ENCODE results near the gene GIT1.

GIT1 gene

DNA sequence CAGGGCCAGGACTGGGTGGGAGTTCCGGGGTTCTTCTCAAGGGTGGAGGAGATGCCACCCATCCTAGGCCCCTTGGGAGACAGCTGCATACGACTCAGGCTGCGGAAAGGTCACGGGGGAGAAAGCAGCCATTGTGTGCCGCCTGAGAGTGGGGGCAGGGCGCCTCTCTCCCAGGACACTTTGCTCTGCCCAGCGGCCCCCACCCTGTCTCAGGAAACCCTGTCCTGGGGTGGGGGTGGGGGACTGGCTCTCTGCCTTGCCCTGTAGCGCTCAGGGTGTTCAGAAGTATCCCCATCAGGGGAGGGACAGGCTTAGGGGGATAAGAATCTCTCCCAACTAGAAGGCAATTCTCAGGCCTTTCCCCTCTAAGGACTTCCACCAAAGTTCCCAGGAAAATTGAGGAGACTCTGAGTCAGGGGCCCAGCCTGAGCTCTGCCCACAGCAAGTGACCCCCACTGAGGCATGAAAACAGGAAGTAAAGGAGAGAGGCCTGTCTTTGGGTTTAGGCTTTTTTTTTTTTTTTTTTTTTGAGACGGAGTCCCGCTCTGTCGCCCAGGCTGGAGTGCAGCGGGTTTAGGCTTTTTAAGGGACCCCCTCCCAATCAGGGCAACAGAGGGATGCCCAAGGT is 4.9 kb downstream of the GIT1 start:
- Histone ChIP-seq H3F3A (ENCODE audit: insufficient read depth, low read length) (no peaks in the 10 kb centered on the region), H4K20me1 (ENCODE audit: insufficient read depth, low read length) (no peaks in the 10 kb centered on the region), H3K27ac (ENCODE audit: low read depth, low read length, poor library complexity, severe bottlenecking) (peak overlapping the region; percentile 65), H3K9ac (ENCODE audit: low read length) (peak overlapping the region; percentile 36; the same call in 1 of the 2 replicates), H3K9me2 (ENCODE audit: low read depth, low read length) (no peaks in the 10 kb centered on the region), H3K9me3 (ENCODE audit: low read length) (no peaks in the 10 kb centered on the region), H3K36me3 (ENCODE audit: insufficient read depth, low read length) (peaks cover 29% of the 10 kb centered on the region), H3K27me3 (ENCODE audit: insufficient read depth, low read length) (no peaks in the 10 kb centered on the region), H3K4me1 (ENCODE audit: insufficient read depth, low read length, severe bottlenecking) (peaks cover 53% of the 10 kb centered on the region), H3K79me2 (ENCODE audit: insufficient read depth, low read length) (peaks cover 9% of the 10 kb centered on the region; the same call in 1 of the 2 replicates), H3K4me2 (ENCODE audit: low read length) (peak overlapping the region; percentile 49), H3K4me3 (ENCODE audit: low read depth, low read length, poor library complexity, severe bottlenecking) (peak overlapping the region; percentile 21), H2AFZ (ENCODE audit: low read length) (no peak overlapping the region)
- TF ChIP-seq CTCF (IDR thresholded peaks at IDR 0.05; ENCODE audit: low read length) (no peak), EZH2 (IDR thresholded peaks at IDR 0.05; ENCODE audit: borderline replicate concordance, low read length) (no peak)

DNA sequence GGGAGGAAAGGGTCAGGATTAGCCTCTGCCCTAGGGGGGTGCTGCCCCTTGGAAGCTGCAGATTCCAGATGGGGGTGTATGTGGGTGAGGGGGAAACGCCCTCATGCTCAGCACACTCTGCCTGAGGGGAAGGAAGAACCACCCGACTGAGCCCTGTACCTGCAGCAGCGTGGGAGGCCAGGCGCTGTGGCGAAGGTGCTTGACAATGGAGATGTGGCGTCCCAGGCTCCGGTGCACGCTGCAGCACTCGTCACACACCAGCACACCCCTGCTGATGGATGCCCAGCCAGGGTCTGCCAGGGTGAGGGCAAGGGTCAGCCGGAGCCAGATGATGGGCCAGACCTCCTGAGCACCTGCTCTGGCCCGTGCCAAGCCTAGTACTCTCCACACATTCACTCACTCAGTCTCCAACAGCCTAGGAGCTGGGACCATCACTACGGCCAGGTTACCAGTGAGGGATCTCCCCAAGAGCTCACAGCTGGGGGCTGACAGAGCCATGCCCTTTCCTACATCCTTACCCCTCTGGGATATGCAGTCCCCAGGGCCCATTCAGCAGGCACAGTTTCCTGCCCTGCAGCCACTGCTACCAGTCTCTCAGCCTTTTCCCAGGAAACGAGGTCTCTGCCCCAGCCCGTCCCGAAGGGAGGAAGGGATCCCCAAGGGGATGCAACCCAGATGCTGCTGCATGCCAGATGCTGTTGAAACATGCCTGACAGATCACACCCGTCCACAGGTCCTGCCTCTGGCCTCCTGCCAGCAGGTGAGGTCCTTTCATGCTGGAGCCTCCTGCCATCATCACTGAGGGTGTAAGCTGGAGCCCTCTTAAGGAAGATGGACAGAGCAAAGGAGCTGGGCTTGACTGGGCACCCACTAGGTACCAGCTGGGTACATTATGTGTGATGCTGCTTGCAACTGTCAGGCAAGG is 5.9 kb downstream of the GIT1 start:
- Histone ChIP-seq H3K4me1 (ENCODE audit: insufficient read depth, low read length, severe bottlenecking) (peaks cover 52% of the 10 kb centered on the region), H3K9me3 (ENCODE audit: low read length) (no peaks in the 10 kb centered on the region), H3K27ac (ENCODE audit: low read depth, low read length, poor library complexity, severe bottlenecking) (peak overlapping the region; percentile 65), H3K79me2 (ENCODE audit: insufficient read depth, low read length) (0 out of 2 replicates have a peak, but pooled peaks cover 9% of the 10 kb centered on the region), H3K4me3 (ENCODE audit: low read depth, low read length, poor library complexity, severe bottlenecking) (no peak overlapping the region), H3K4me2 (ENCODE audit: low read length) (no peak overlapping the region), H3K27me3 (ENCODE audit: insufficient read depth, low read length) (no peaks in the 10 kb centered on the region), H2AFZ (ENCODE audit: low read length) (no peak overlapping the region), H3K9me2 (ENCODE audit: low read depth, low read length) (no peaks in the 10 kb centered on the region), H4K20me1 (ENCODE audit: insufficient read depth, low read length) (no peaks in the 10 kb centered on the region), H3F3A (ENCODE audit: insufficient read depth, low read length) (no peaks in the 10 kb centered on the region), H3K36me3 (ENCODE audit: insufficient read depth, low read length) (peaks cover 36% of the 10 kb centered on the region), H3K9ac (ENCODE audit: low read length) (no peak overlapping the region; the same call in 1 of the 2 replicates)
- TF ChIP-seq CTCF (IDR thresholded peaks at IDR 0.05; ENCODE audit: low read length) = no peak
- TF ChIP-seq EZH2 (IDR thresholded peaks at IDR 0.05; ENCODE audit: borderline replicate concordance, low read length) = no peak

GRCh38 chr17:29582772-29583171 is 6.7 kb downstream of the GIT1 start:
- H3K4me1 ChIP-seq (ENCODE audit: insufficient read depth, low read length, severe bottlenecking) = peaks cover 44% of the 10 kb centered on the region

More at GRCh38 chr17:29582772-29583171, 6.7 kb downstream of the GIT1 start:
- H3K79me2 ChIP-seq (ENCODE audit: insufficient read depth, low read length) = 0 out of 2 replicates have a peak, but pooled peaks cover 6% of the 10 kb centered on the region
- H4K20me1 ChIP-seq (ENCODE audit: insufficient read depth, low read length) = no peaks in the 10 kb centered on the region
- H3K4me2 ChIP-seq (ENCODE audit: low read length) = no peak overlapping the region
- no peaks in the 10 kb centered on the region for H3K9me2 ChIP-seq (ENCODE audit: low read depth, low read length)
- H3K4me3 ChIP-seq (ENCODE audit: low read depth, low read length, poor library complexity, severe bottlenecking) = no peak overlapping the region
- H3K36me3 ChIP-seq (ENCODE audit: insufficient read depth, low read length) = peaks cover 44% of the 10 kb centered on the region
- TF ChIP-seq EZH2 (IDR thresholded peaks at IDR 0.05; ENCODE audit: borderline replicate concordance, low read length) (no peak), CTCF (IDR thresholded peaks at IDR 0.05; ENCODE audit: low read length) (no peak)
- H3K27me3 ChIP-seq (ENCODE audit: insufficient read depth, low read length) = no peaks in the 10 kb centered on the region
- no peak overlapping the region for H3K9ac ChIP-seq (ENCODE audit: low read length)
- H2AFZ ChIP-seq (ENCODE audit: low read length) = no peak overlapping the region
- H3K27ac ChIP-seq (ENCODE audit: low read depth, low read length, poor library complexity, severe bottlenecking) = no peak overlapping the region
- no peaks in the 10 kb centered on the region for H3K9me3 ChIP-seq (ENCODE audit: low read length)
- no peaks in the 10 kb centered on the region for H3F3A ChIP-seq (ENCODE audit: insufficient read depth, low read length)
